HEK293 (cell line): Measurements from ENCODE around the gene EMP1.
A peak's percentile ranks its signal among the peaks of the same experiment; 100 is the strongest.

ENCODE experiments used
- CTCF ChIA-PET: fragments of 350-600 bp; formaldehyde crosslinking; extraction: SDS; loops from one replicate; lab custom pipeline; 2021; ENCODE audit warnings: antibody characterized with exemption; lab: Yijun Ruan, JAX
- POLR2A ChIA-PET: fragments of 300-600 bp; formaldehyde crosslinking; extraction: SDS; loops from one replicate; lab custom pipeline; 2020; ENCODE audit warnings: antibody characterized with exemption, inconsistent platforms; lab: Yijun Ruan, JAX
- H3K27ac ChIP-seq: fragments of 200-500 bp; sonication (Bioruptor generic); 2 replicates; pipeline ENCODE4 v1.5.1; 2014; ENCODE audit warnings: low read depth, low read length, control low read depth, inconsistent platforms; ENCODE audit errors: extremely low read depth
- H3K36me3 ChIP-seq, 2 experiments: fragments of 200-500 bp in 1 of 2; sonication (Bioruptor generic) in 1 of 2; 1 replicate in 1 of 2; 2 replicates in 1 of 2; pipeline ENCODE4 v1.5.1; 2014 to 2017; ENCODE audit warnings: inconsistent platforms in 2 of 2, low read length in 2 of 2; ENCODE audit not compliant: control insufficient read depth in 2 of 2, insufficient read depth in 1 of 2
- H3K4me1 ChIP-seq: fragments of 200-500 bp; sonication (Bioruptor generic); 2 replicates; pipeline ENCODE4 v1.5.1; 2014; ENCODE audit warnings: mild to moderate bottlenecking, low read length, inconsistent platforms; ENCODE audit not compliant: control insufficient read depth, insufficient read depth
- H3K4me3 ChIP-seq: 2 replicates; pipeline ENCODE4 v1.5.1; 2011; ENCODE audit warnings: low read depth, mild to moderate bottlenecking, control low read depth, low read length, moderate library complexity
- H3K9me3 ChIP-seq: fragments of 200-500 bp; sonication (Bioruptor generic); 2 replicates; pipeline ENCODE4 v1.5.1; 2014; ENCODE audit warnings: low read depth, low read length, inconsistent platforms; ENCODE audit not compliant: control insufficient read depth, insufficient read depth
- GLIS1 ChIP-seq: fragments of 450-650 bp; formaldehyde crosslinking; IDR thresholded peaks from 2 replicates; pipeline ENCODE4 v1.5.1; 2016; ENCODE audit warnings: missing biosample characterization, missing genetic modification characterization
- GLIS2 ChIP-seq: fragments of 450-650 bp; formaldehyde crosslinking; IDR thresholded peaks from 2 replicates; pipeline ENCODE4 v1.5.1; 2016; ENCODE audit warnings: missing biosample characterization, missing genetic modification characterization
- KLF1 ChIP-seq: fragments of 450-650 bp; formaldehyde crosslinking; IDR thresholded peaks from 2 replicates; pipeline ENCODE4 v1.5.1; 2016; ENCODE audit warnings: missing biosample characterization, missing genetic modification characterization
- RBAK ChIP-seq: fragments of 450-650 bp; formaldehyde crosslinking; IDR thresholded peaks from 2 replicates; pipeline ENCODE4 v1.5.1; 2016; ENCODE audit warnings: missing biosample characterization, missing genetic modification characterization
- SP3 ChIP-seq: fragments of 450-650 bp; formaldehyde crosslinking; IDR thresholded peaks from 2 replicates; pipeline ENCODE4 v1.5.1; 2016; ENCODE audit warnings: missing biosample characterization, missing genetic modification characterization
- WT1 ChIP-seq: fragments of 450-650 bp; formaldehyde crosslinking; IDR thresholded peaks from 2 replicates; pipeline ENCODE4 v1.5.1; 2016; ENCODE audit warnings: missing biosample characterization, missing genetic modification characterization
- ZBTB17 ChIP-seq: fragments of 450-650 bp; formaldehyde crosslinking; IDR thresholded peaks from 2 replicates; pipeline ENCODE4 v1.5.1; 2016; ENCODE audit warnings: missing biosample characterization, missing genetic modification characterization
- ZNF10 ChIP-seq: fragments of 450-650 bp; formaldehyde crosslinking; IDR thresholded peaks from 2 replicates; pipeline ENCODE4 v1.5.1; 2017; ENCODE audit warnings: missing biosample characterization, missing genetic modification characterization
- ZNF155 ChIP-seq: fragments of 450-650 bp; formaldehyde crosslinking; IDR thresholded peaks from 2 replicates; pipeline ENCODE4 v1.5.1; 2016; ENCODE audit warnings: missing biosample characterization, missing genetic modification characterization
- ZNF239 ChIP-seq: fragments of 450-650 bp; formaldehyde crosslinking; IDR thresholded peaks from 2 replicates; pipeline ENCODE4 v1.5.1; 2016; ENCODE audit warnings: missing biosample characterization, missing genetic modification characterization
- ZNF302 ChIP-seq: fragments of 450-650 bp; formaldehyde crosslinking; IDR thresholded peaks from 2 replicates; pipeline ENCODE4 v1.5.1; 2016; ENCODE audit warnings: missing biosample characterization, missing genetic modification characterization, low read depth
- ZNF335 ChIP-seq: fragments of 450-650 bp; formaldehyde crosslinking; conservative IDR thresholded peaks from 2 replicates; pipeline ENCODE4 v1.5.1; 2016; ENCODE audit warnings: missing biosample characterization, missing genetic modification characterization
- ZNF394 ChIP-seq: fragments of 450-650 bp; formaldehyde crosslinking; IDR thresholded peaks from 2 replicates; pipeline ENCODE4 v1.5.1; 2016; ENCODE audit warnings: missing biosample characterization, missing genetic modification characterization, mild to moderate bottlenecking, moderate library complexity, borderline replicate concordance
- ZNF555 ChIP-seq: fragments of 450-650 bp; formaldehyde crosslinking; conservative IDR thresholded peaks from 2 replicates; pipeline ENCODE4 v1.5.1; 2017; ENCODE audit warnings: missing biosample characterization, mild to moderate bottlenecking, missing genetic modification characterization, inconsistent platforms
- ZNF600 ChIP-seq: fragments of 450-650 bp; formaldehyde crosslinking; IDR thresholded peaks from 2 replicates; pipeline ENCODE4 v1.5.1; 2016; ENCODE audit warnings: missing biosample characterization, missing genetic modification characterization
- ZNF621 ChIP-seq: fragments of 450-650 bp; formaldehyde crosslinking; IDR thresholded peaks from 2 replicates; pipeline ENCODE4 v1.5.1; 2017; ENCODE audit warnings: missing biosample characterization, missing genetic modification characterization
- TF ChIP-seq, protein P1 (sequence below): sonication (generic); formaldehyde crosslinking; IDR thresholded peaks from 2 replicates; pipeline ENCODE4 v1.8.1; 2022; ENCODE audit warnings: mild to moderate bottlenecking, moderate library complexity, missing genetic modification reagents
- TF ChIP-seq, protein P2 (sequence below): fragments of 450-650 bp; formaldehyde crosslinking; IDR thresholded peaks from 2 replicates; pipeline ENCODE4 v1.5.1; 2016; ENCODE audit warnings: missing biosample characterization, missing genetic modification characterization
- TF ChIP-seq, protein P3 (sequence below): fragments of 450-650 bp; formaldehyde crosslinking; IDR thresholded peaks from 2 replicates; pipeline ENCODE4 v1.5.1; 2017; ENCODE audit warnings: missing biosample characterization, missing genetic modification characterization
- TF ChIP-seq, protein P4 (sequence below): fragments of 450-650 bp; formaldehyde crosslinking; IDR thresholded peaks from 2 replicates; pipeline ENCODE4 v1.5.1; 2016; ENCODE audit warnings: missing biosample characterization, missing genetic modification characterization
- TF ChIP-seq, protein P5 (sequence below): fragments of 450-650 bp; formaldehyde crosslinking; IDR thresholded peaks from 2 replicates; pipeline ENCODE4 v1.5.1; 2016; ENCODE audit warnings: missing biosample characterization, missing genetic modification characterization
- TF ChIP-seq, protein P6 (sequence below): fragments of 450-650 bp; formaldehyde crosslinking; IDR thresholded peaks from 2 replicates; pipeline ENCODE4 v1.5.1; 2016; ENCODE audit warnings: missing biosample characterization, missing genetic modification characterization

The EMP1 gene

DNA sequence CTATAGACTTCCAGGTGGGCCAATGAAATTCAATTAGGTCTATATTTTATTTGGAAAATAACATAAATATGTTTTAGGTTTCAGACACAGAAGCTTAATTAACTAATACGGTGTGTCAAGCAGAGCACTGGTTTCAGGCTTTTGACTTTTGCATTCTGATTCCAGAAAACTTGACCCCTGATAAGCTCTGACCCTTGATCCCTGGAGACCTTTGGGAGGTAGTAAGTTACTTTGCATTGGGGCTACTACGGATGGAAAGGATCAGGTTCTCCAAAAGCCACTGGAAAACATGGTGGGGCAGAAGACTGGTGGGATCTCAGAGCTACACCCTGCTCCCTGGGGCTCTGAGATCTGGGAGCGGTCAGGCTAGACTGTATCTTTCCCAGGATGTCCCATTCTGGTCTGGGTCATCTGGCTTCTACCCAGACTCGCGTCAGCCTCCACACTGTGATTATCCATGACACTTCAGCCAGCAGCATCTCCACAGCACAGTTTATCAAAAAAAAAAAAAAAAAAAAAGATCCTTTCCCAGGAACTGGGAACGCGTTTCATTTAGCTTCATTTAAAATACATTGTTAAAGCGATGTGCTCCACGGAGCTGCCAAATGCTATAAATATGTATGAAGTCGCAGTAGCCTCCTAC lies 17.8 kb upstream of the EMP1 start:
- TF ChIP-seq ZNF155 (tag by site-specific recombination) (no peak), ZBTB17 (tag by site-specific recombination) (0 out of 2 replicates have a peak, but pooled peaks have one; percentile 12)
- TF ChIP-seq, protein P1, sequence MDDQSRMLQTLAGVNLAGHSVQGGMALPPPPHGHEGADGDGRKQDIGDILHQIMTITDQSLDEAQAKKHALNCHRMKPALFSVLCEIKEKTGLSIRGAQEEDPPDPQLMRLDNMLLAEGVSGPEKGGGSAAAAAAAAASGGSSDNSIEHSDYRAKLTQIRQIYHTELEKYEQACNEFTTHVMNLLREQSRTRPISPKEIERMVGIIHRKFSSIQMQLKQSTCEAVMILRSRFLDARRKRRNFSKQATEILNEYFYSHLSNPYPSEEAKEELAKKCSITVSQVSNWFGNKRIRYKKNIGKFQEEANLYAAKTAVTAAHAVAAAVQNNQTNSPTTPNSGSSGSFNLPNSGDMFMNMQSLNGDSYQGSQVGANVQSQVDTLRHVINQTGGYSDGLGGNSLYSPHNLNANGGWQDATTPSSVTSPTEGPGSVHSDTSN (CRISPR knock-in tag), result no peak
- TF ChIP-seq, protein P2, sequence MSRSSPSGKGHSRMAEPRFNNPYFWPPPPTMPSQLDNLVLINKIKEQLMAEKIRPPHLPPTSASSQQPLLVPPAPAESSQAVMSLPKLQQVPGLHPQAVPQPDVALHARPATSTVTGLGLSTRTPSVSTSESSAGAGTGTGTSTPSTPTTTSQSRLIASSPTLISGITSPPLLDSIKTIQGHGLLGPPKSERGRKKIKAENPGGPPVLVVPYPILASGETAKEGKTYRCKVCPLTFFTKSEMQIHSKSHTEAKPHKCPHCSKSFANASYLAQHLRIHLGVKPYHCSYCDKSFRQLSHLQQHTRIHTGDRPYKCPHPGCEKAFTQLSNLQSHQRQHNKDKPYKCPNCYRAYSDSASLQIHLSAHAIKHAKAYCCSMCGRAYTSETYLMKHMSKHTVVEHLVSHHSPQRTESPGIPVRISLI (tag by site-specific recombination), result 0 out of 2 replicates have a peak, but pooled peaks have one; percentile 28
- TF ChIP-seq, all 188 proteins: peak for 2
- H3K9me3 ChIP-seq, result no peaks in the 10 kb centered on the region
- peaks cover 10% of the 10 kb centered on the region for H3K4me1 ChIP-seq
- no peak overlapping the region for H3K27ac ChIP-seq
- no peaks in the 10 kb centered on the region for H3K36me3 ChIP-seq
- CTCF ChIA-PET, result interaction anchor here (0.6 to 1.8 kb wide), 6 partner anchors 8 to 195 kb away, joined by 3 to 10 read pairs (median 4); partner anchors contain the start of gene EMP1
- H3K4me3 ChIP-seq, result no peak overlapping the region
- POLR2A ChIA-PET, result interaction anchor here (0.7 kb wide), 1 partner anchor 341 kb away, joined by 7 read pairs; no protein-coding TSS in a partner anchor

DNA sequence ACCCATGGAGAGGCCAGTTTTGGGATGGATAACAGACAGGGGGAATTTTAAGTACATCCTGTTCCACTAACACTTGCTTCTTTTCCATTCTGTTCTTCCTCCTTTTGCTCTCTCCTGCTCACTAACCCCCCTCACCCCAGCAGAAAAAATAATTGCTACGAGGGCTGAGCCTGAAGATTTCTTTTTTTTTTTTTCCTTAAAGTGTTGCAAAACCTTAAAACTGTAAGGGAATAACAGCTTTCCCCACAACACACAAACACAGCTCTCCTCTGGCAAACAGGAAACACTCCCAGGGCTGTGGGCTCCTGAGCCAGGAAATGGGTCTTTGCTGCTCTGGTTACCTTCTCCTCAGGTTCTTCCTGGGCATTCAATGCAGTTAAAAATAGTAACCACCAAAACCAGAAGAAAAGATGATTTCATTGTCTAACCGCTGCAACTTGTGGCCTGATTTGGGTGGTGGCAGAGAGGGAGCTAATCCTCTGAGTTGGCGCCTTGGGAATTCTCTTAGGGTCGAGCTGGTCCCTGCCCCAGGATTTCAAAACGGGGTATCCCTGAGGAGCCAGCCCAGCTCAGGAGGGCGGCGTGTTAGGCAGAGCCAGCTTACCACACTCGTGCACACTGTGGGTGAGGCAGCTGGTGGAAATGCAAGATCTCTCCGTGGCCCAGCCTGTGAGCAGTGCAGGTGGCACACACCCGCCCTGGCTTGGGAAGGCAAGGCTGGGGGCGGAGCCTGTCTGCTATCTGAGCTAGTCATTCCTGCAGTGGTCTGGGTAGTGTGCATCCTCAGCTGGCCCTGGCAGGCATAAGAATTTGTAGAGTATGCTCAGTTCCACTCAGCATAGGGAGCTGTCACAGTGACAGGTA lies 17.1 kb upstream of the EMP1 start:
- H3K27ac ChIP-seq, result peak overlapping the region; percentile 26; the same call in 1 of the 2 replicates
- peaks cover 10% of the 10 kb centered on the region for H3K4me1 ChIP-seq
- TF ChIP-seq, protein P3, sequence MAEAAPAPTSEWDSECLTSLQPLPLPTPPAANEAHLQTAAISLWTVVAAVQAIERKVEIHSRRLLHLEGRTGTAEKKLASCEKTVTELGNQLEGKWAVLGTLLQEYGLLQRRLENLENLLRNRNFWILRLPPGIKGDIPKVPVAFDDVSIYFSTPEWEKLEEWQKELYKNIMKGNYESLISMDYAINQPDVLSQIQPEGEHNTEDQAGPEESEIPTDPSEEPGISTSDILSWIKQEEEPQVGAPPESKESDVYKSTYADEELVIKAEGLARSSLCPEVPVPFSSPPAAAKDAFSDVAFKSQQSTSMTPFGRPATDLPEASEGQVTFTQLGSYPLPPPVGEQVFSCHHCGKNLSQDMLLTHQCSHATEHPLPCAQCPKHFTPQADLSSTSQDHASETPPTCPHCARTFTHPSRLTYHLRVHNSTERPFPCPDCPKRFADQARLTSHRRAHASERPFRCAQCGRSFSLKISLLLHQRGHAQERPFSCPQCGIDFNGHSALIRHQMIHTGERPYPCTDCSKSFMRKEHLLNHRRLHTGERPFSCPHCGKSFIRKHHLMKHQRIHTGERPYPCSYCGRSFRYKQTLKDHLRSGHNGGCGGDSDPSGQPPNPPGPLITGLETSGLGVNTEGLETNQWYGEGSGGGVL (tag by site-specific recombination), result no peak
- TF ChIP-seq SP3 (tag by site-specific recombination) (peak; percentile 38; the same call in 1 of the 2 replicates), WT1 (tag by site-specific recombination) (no peak), GLIS2 (tag by site-specific recombination) (peak; percentile 64), ZNF394 (tag by site-specific recombination) (peak; percentile 19; the same call in 1 of the 2 replicates), ZNF335 (tag by site-specific recombination) (peak; percentile 64), ZBTB17 (tag by site-specific recombination) (peak; percentile 88), RBAK (tag by site-specific recombination) (no peak), ZNF600 (tag by site-specific recombination) (0 out of 2 replicates have a peak, but pooled peaks have one; percentile 45), KLF1 (tag by site-specific recombination) (peak; percentile 54), GLIS1 (tag by site-specific recombination) (peak; percentile 33; the same call in 1 of the 2 replicates), ZNF621 (tag by site-specific recombination) (no peak), ZNF302 (tag by site-specific recombination) (no peak), ZNF555 (tag by site-specific recombination) (no peak), ZNF10 (0 out of 2 replicates have a peak, but pooled peaks have one; percentile 14), ZNF239 (tag by site-specific recombination) (no peak)
- TF ChIP-seq, protein P4, sequence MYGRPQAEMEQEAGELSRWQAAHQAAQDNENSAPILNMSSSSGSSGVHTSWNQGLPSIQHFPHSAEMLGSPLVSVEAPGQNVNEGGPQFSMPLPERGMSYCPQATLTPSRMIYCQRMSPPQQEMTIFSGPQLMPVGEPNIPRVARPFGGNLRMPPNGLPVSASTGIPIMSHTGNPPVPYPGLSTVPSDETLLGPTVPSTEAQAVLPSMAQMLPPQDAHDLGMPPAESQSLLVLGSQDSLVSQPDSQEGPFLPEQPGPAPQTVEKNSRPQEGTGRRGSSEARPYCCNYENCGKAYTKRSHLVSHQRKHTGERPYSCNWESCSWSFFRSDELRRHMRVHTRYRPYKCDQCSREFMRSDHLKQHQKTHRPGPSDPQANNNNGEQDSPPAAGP (tag by site-specific recombination), result peak; percentile 38; the same call in 1 of the 2 replicates
- TF ChIP-seq, protein P5, sequence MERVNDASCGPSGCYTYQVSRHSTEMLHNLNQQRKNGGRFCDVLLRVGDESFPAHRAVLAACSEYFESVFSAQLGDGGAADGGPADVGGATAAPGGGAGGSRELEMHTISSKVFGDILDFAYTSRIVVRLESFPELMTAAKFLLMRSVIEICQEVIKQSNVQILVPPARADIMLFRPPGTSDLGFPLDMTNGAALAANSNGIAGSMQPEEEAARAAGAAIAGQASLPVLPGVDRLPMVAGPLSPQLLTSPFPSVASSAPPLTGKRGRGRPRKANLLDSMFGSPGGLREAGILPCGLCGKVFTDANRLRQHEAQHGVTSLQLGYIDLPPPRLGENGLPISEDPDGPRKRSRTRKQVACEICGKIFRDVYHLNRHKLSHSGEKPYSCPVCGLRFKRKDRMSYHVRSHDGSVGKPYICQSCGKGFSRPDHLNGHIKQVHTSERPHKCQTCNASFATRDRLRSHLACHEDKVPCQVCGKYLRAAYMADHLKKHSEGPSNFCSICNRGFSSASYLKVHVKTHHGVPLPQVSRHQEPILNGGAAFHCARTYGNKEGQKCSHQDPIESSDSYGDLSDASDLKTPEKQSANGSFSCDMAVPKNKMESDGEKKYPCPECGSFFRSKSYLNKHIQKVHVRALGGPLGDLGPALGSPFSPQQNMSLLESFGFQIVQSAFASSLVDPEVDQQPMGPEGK (tag by site-specific recombination), result peak; percentile 45; the same call in 1 of the 2 replicates
- TF ChIP-seq, protein P6, sequence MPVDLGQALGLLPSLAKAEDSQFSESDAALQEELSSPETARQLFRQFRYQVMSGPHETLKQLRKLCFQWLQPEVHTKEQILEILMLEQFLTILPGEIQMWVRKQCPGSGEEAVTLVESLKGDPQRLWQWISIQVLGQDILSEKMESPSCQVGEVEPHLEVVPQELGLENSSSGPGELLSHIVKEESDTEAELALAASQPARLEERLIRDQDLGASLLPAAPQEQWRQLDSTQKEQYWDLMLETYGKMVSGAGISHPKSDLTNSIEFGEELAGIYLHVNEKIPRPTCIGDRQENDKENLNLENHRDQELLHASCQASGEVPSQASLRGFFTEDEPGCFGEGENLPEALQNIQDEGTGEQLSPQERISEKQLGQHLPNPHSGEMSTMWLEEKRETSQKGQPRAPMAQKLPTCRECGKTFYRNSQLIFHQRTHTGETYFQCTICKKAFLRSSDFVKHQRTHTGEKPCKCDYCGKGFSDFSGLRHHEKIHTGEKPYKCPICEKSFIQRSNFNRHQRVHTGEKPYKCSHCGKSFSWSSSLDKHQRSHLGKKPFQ (tag by site-specific recombination), result no peak

More for the DNA sequence above, 17.1 kb upstream of the EMP1 start:
- CTCF ChIA-PET, result interaction anchor here (0.6 to 1.8 kb wide), 5 partner anchors 17 to 607 kb away, joined by 3 to 10 read pairs (median 4); partner anchors contain the start of gene EMP1
- POLR2A ChIA-PET, result interaction anchor here (1.0 to 1.1 kb wide), 2 partner anchors 14 to 288 kb away, joined by 3 to 4 read pairs; partner anchors contain the start of gene GPRC5A
- no peaks in the 10 kb centered on the region for H3K36me3 ChIP-seq
- H3K4me3 ChIP-seq, result peak overlapping the region; percentile 3
- H3K9me3 ChIP-seq, result no peaks in the 10 kb centered on the region
